Activated CD4-positive, alpha-beta T cell treated with anti-CD3 and anti-CD28 coated beads, Interleukin-10, Interleukin-2, amounts not matched to agents 100 ng/mL and 50 ng/mL, durations not matched to agents 16 hours and 8 hours (primary cell): ENCODE results near the gene RBM34.

Source experiments
- DNase-seq: peaks from one replicate; pipeline ENCODE4 v3.0.0-alpha.2; 2020

RBM34 gene

DNA sequence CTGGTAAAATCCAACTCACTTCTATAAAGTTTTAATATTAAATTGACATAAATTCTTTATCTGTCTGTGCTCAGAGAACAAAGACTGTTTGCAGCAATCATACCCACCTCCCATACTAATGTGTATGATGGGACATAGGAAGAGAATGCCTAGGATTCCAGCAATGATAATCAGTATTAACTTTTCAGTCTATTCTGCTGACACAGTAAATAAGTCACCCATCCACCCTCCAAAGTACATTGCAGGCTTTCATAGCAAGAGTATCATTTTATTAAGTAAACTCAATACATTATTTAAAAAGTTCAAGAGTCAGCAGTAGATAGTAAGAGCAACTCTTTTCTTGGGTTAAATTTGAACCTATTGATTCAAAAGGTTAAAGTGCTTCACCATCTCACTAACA, 8.8 kb downstream of the RBM34 start:
- DNase-seq = no peak

DNA sequence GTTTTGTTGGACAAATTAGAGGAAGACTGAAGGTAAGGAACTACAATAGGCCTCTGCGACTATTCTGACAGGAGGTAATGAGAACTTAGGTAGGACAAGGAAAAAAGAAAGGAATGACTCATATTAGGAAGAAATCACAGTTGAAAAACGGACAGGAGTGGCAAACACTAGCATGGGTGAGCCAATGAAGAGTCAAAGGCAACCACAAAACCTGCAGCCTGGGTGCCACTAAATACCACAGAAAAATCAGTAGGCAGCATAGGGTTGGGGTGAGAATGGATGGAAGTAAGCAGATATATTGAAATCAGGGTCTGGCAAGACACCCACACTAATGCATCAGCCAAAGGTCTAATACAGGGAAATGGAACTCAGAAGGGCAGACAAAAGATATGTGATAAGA, 10.0 kb downstream of the RBM34 start:
- DNase-seq = peak; percentile 37

DNA sequence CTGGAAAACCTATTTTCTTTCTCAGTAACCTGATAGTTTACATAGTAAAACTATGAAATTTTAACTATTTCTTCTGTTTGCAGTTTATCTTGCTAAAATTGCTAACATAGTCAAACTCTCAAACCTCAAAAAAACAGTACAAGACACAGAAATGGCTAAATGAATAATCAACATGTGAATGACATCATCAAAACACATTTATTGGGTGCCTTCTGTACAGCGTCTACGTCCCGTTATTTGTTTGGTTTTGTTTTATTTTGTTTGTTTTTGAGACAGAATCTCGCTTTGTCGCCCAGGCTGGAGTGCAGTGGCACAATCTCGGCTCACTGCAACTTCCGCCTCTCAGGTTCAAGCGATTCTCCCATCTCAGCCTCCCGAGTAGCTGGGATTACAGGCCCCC, 11.2 kb downstream of the RBM34 start:
- DNase-seq = no peak

DNA sequence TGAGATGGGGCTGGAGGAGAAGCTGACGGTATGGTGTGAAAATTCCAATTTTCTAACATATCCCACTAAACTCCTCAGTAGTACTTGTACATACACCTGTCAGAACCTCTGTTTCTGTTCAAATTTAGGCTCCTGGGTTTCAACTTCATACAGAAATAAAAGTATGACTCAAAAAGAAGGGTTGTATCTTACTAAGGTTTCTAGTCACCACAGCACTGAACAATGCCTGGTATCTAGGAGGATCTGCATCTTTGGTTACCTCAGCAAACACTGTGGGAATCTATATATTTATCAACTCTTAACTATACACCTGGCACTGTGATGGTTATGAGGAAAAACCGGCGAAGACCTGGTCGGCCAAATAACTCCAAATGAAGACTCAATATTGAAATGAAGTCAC, 13.8 kb downstream of the RBM34 start:
- no peak for DNase-seq

DNA sequence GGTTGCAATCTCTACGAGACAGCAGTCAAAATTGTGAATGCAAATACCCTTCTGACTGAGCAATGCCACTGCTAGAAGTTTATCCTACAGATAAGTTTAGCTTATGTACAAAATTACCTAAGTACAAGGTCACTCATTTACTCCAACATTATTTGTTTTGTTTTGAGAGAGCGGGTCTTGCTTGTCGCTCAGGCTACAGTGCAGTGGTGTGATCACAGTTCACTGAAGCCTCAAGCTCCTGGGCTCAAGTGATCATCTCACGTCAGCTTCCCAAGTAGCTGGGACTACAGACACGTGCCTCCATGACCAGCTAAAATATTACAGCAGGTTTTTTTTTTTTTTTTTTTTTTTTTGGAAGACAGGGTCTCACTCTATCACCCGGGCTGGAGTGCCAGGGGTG, 15.4 kb downstream of the RBM34 start:
- DNase-seq = no peak

DNA sequence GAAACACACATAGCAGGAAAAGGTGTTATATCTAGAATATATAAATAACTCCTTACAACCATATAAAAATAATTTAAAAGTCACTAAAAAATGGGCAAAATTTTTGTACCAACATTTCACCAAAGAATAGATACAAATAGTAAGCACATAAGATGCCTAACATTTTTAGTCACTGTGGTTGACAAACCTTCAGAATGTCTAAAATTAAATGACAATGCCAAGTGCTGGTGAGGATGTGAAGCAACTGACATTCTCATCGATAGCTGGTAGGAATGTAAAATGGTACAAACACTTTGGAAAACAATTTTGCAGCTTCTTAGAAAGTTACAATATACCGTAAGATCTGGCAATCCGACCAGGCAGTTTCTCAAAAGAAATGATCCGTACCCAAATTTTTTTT, 18.1 kb downstream of the RBM34 start:
- DNase-seq = no peak

DNA sequence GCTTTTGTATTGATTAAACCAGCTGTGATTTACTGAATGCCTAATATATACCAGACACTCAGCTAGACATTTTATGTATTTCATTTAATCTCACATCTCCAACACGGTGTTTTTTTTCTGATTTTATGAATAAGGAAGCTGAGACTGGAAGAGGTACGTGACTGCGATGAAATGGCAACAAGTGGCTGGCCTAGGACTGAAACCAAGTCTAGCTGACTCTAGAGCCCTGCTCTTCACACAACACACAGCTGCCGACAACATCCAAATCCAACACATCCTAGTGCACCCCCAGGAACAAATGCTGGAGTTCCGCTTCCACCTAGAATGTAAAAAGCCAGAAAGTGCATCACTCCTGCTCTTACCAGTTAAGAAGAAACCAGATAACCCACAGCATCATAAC, 21.7 kb downstream of the RBM34 start:
- DNase-seq = no peak

DNA sequence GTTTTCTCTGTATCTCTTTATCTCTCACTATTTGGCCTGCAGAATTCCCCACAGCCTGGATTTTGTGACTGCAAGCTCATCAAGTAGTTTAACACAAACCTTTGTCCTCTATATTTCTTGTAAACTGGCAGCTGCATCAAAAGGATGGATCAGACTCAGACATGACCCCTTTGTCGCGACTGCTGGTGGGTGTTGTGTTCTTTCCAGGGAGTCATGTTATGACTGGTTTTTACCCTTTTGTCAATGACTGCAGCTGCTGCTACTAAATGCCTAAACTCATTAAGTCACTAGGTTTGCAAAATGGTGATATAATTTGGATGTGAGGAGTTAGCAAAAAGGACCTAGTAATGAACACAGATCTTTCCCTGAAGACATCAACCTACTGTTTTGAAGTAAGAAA, 22.2 kb downstream of the RBM34 start:
- DNase-seq = peak; percentile 31

DNA sequence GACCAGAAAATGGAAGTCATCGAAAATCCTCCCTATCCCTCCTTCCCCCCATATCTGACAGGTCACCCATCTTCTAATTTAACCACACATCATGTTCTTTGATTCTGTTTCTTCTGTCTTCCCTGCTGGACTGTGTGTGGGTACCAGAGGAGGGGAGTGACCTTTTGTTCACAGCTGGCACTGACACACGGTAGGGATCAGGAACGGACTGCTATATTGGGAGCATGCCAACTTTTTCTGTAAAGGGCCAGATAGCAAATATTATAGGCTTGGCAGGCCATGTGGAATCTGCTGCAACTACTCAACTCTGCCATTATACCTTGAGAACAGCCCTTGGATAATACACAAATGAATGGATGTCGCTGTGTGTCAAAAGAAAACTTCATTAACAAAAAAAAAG, 24.9 kb downstream of the RBM34 start:
- no peak for DNase-seq

DNA sequence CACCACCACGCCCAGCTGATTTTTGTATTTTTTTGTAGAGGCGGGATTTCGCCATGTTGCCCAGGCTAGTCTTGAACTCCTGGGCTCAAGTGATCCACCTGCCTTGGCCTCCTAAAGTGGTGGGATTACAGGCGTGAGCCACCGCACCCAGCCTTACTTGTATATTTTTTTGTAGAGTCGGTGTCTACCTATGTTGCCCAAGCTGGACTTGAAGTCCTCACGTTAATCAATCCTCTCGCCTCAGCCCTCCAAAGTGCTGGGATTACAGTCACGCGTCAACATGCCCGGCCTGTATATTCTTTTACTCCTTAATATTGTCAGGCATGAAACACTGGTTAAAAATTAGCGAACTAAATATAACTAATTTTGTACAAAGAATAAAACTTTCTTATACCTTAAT, 26.9 kb downstream of the RBM34 start:
- DNase-seq = no peak

DNA sequence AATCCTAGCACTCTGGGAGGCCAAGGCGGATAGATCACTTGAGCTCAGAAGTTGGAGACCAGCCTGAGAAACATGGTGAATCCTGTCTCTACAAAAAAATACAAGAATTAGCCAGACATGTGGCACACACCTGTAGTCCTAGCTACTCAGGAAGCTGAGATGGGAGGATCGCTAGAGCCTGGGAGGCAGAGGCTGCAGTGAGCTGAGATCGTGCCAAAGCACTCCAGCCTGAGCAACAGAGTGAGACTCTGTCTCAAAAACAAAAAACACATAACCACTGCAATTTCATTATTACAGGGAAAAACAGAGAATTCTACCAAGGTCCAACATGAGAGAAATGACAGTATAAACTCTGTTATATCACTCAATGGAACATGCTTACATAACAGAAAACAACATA, 28.0 kb downstream of the RBM34 start:
- no peak for DNase-seq

DNA sequence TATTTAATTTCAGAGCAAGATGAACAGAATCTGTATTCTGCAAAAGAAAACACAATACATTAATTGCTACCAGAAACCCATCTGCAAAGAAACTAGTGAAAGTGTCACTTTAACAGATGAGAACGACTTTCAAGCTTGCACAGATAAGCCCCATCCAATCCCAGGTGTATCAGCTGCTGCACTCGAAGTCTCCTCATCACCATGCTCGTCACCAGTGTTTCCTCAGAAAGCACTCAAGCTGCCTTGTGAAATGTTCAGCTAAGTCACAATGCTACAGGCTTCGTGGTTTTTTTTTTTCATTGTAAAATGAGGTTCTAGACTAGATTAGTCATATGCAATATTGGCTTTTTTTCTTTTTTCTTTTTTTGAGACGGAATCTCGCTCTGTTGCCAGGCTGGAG, 29.1 kb downstream of the RBM34 start:
- DNase-seq = no peak

DNA sequence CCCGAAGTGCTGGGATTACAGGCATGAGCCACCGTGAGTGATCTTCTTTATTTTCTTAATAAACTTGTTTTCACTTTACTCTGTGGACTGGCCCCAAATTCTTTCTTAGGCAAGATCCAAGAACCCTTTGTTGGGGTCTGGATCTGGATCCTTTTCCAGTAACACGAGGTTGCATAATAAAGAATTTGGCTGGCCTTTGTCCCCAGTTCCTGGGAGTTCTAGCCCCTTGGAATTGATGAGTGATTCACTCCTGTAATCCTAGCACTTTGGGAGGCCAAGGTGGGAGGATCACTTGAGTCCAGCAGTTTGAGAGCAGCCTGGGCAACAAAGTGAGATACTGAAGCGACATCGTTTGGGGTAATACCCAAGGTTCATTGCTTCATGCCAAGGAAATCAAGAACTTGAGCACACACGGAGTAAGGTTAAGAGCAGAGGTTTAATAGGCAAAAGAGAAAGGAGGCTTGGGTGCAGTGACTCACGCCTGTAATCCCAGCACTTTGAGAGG, 30.2 kb downstream of the RBM34 start:
- no peak for DNase-seq

DNA sequence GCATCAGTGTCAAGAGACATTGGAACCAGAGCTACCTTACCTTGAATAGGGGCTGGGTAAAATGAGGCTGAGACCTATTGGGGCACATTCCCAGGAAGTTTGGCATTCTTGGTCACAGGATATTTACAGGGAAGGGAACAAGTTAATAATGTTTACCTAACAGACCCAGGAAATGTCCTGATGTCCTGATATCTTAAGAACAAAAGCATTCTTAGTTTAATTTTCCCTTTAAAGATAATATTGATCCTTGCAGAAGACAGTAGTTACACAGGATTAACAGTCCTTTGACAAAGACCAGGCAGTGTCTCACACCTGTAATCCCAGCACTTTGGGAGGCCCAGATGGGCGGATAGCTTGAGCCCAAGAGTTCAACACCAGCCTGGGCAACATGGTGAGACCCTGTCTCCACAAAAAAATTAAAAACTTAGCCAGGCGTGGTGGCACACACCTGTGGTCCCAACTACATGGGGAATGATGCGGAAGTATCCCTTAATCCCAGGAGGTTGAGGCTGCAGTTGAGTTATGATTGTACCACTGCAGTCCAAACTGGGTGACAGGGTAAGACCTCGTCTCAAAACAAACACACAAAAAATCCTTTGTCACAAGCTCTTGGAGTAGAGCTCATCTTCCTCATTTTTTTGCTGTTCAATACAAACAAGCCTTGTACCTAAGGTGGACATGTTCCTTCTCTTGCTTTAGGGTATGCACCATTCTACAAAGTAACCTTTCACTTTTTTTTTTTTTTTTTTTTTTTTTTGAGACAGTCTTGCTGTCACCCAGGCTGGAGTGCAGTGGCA, 31.1 kb downstream of the RBM34 start:
- no peak for DNase-seq

DNA sequence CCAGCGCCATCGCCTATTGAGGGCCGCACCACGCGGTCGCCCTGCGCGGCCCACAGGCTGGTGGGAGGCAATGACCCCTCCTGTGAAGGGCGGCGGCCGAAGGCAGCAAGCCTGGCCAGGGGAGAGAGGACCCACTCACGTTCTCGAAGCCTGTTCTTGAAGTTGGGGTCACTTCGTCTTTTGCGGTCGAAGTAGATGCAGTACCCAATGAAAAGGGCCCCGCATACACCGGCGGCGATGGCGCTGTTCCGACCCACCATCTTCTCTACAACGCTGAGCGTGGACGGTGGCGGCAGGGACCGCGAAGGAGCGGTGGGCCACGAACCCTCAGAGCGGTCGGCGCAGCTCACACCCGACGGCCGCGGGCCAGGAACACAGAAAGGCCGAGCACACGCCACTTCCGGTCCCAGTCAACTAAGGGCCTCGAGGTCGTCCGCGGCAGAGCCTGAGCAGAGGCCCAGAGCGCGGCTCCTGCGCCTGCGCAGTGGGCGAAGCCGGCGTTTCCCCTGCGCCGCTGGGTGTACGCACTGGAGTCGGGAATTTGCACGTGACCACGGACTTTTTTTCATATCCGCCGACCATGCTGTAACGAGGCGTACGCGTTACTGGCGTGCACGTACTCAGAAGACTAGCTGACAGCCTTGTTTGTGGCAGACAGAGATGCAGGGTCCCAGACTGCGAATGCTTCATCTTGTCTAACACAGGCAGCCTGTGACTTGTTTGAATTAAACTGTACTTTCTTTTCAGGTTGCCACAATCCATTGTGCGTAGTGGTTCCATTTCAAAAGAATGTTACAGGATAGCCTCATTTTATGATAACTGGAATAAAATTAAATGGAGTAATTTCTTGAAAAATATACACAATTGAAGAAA, 32.4 kb downstream of the RBM34 start, which contains the start of gene TOMM20:
TOMM20 (minus strand) TSS at position 382 of the 873 bp plus-strand sequence; CDS start at position 260, 122 bp downstream.
- DNase-seq = peak; percentile 99

DNA sequence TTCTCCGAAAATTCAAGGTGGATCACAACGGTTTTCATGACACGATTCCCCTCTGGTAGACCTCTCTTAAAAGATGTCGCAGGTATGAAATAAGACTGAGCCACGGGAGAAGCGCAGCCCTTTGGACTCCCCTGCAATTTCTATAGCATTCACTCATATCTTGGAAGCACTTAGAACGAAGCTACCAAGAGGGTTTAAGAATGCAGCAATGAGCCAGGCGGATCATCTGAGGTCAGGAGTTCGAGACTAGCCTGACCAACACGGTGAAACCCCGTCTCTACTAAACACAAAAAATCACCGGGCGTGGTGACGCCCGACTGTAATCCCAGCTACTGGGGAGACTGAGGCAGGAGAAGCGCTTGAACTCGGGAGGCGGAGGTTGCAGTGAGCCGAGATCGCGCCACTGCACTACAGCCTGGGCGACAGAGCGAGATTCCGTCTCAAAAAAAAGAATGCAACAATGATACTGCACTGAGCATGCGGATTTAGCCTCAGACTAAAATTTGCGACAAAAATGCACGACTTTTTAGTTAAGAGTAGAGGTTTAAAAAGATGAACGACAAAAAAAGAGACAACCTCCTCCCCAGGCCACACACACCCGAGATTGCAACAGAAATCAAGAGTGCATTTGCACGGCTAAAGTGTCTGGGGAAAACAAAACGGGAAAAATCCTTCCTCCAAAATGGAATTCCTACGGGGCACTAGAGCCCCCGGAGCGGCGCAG, 33.2 kb downstream of the RBM34 start:
- peak; percentile 31 for DNase-seq

DNA sequence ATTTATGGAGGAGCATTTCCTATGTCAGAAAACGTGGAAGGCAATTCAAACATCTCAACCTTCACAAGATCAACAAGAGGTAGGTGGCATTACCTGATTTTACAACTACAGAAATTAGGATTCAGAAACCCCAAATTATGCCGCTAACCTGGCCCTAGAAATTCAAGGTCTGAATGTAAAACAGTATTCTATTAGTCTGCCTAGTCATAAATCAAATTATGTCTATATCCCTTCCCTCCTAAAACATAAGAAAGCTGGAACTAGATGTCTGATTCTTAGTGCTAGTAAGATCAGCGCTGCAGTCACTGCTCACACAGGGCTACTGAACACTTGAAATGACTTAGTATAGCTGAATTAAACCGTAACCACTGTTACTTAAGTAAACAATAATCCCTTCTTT, 33.8 kb downstream of the RBM34 start:
- DNase-seq = no peak

DNA sequence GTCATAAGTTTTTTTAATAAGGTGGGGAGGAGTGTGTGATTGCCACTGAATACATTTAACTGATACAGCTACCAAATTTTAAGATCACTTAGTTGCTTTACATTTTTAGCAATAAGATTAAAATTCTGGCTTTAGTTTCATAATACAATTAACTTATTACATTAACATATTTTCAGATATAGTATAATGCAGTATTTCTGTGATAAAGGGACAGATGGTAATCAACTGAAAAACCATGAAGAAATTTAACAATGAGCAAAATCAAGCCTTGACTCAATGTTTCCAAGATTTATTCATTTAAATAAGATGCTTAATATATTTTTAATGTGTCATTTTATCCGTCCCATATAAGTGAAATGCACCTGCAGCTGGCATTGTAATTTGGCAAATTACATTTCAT, 36.4 kb downstream of the RBM34 start:
- DNase-seq = no peak

DNA sequence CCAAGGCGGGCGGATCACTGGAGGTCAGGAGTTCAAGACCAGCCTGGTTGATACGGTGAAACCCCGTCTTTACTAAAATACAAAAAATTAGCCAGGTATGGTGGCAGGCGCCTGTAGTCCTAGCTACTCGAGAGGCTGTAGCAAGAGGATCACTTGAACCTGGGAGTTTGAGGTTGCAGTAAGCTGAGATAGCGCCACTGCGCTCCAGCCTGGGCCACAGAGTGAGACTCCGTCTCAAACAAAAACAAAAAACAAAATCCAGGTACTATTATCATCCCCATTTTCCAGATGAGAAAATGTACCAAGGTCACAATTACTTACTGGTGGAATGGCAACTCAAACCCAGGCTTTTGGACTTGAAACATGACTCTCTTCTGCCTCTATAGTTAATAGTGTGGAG, 36.9 kb downstream of the RBM34 start:
- DNase-seq = no peak

DNA sequence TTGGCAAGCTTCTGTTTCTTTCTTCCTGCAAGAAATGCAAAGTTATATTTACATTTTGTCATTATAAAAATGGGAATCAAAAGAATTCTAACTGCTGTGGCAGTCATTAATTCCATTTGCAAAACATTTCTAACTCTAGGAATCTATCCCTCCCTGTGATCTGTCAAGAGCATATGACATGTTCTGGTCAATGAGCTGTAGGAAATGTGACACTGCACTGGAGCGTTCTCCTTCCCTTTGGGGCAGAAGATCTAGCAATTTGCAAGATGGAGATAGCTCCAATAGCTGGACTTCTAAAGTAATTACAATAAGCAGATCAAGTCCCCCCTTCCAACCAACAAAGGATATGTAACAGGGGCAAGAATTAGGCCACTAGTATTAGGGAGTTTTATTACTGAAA, 38.7 kb downstream of the RBM34 start:
- DNase-seq = no peak

DNA sequence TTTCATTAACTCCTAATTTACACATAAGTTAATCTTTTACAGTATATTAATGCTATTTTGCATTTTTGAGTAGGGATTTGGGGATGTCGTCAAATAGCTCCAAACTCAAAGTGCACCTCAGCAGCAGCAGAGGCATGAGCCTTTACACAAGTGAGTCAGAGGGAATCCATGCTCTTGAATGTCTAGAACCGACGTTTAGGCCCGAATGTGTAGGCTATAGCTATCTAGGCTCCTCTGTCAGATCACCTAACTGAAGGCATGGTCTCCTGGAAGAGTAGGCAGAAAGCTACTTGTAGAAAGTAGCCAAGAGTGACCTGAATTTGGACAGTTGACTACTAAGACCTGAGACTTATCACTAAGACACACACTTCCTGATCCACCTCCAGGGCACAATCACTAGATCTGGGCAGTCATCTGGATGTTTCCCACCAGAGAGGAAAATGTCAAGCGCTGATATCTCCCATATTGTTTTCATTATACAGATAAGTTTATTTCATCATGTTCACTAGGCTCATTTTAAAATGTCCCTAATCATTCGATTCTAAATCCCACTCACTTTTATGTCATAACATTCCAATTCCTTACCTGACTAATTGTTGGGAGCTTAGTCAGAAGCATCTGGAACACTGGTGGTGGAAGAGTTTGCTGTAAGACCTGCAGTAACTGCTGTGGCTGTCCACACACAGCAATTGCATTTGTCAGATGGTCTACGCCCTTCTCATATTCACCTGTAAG, 47.7 kb downstream of the RBM34 start:
- DNase-seq = no peak
